ENCODE results near the gene OSBPL2.
A peak's percentile ranks its signal among the peaks of the same experiment; 100 is the strongest.

OSBPL2 gene

DNA sequence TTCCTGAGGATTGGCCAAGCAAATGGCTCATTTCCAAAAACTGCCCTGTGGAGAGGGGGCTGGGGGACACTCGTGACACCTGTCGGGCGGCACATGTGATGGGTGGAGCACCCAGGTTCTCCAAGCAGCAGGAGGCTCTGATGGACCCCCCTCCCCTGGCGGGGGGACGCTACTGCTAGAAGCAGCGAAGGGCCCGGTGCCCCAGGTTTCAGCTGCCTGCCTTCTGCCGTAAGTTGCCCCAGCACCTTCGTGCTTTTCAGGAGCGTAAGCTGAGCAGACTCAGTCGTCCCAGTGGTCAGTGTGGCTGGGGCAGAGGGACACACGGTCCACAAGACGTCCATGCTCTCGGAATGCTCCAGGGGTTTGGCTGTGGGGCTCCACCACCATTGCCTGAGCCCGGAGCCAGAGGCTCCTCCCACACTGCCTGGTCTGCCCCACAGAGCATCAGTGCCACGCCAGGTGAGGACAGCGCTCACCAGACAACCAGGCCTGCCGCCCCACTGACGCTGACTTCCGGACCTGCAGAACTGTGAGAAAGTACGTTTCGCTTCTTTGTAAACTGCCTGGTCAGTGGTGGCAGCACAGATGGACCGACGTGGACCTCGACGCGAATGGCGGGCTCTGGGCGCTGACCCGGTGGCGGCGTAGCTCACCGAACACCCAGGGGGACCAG lies 60.4 kb downstream of the OSBPL2 start:
- no peaks in the 10 kb centered on the region for H3K9me3 ChIP-seq (ENCODE audit: control insufficient read depth, insufficient read depth, low read depth, low read length)
- no peak for TF ChIP-seq ZNF555 (tag by site-specific recombination; conservative IDR thresholded peaks at IDR 0.05)
- TF ChIP-seq, protein P1, sequence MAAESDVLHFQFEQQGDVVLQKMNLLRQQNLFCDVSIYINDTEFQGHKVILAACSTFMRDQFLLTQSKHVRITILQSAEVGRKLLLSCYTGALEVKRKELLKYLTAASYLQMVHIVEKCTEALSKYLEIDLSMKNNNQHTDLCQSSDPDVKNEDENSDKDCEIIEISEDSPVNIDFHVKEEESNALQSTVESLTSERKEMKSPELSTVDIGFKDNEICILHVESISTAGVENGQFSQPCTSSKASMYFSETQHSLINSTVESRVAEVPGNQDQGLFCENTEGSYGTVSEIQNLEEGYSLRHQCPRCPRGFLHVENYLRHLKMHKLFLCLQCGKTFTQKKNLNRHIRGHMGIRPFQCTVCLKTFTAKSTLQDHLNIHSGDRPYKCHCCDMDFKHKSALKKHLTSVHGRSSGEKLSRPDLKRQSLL (tag by site-specific recombination; IDR thresholded peaks at IDR 0.05) = no peak
- TF ChIP-seq SCRT2 (tag by site-specific recombination; IDR thresholded peaks at IDR 0.05) = 0 out of 2 replicates have a peak, but pooled peaks have one; percentile 32
- TF ChIP-seq EGR2 (tag by site-specific recombination; IDR thresholded peaks at IDR 0.05; ENCODE audit: low read depth) = no peak
- no peak for TF ChIP-seq ZNF529 (tag by site-specific recombination; IDR thresholded peaks at IDR 0.05; ENCODE audit: insufficient replicate concordance)
- H3K4me1 ChIP-seq (ENCODE audit: control insufficient read depth, insufficient read depth, low read length) = no peaks in the 10 kb centered on the region
- CTCF ChIA-PET = interaction anchor here (0.6 to 3.0 kb wide), 3 partner anchors 81 to 95 kb away, joined by 3 to 32 read pairs (median 5); no protein-coding TSS in a partner anchor
- H3K4me3 ChIP-seq (ENCODE audit: low read depth, low read length) = no peak overlapping the region
- no peak overlapping the region for H3K27ac ChIP-seq (ENCODE audit: extremely low read depth, low read depth, low read length)
- H3K36me3 ChIP-seq (ENCODE audit: control insufficient read depth in 2 of 2, insufficient read depth in 1 of 2, low read length in 2 of 2) = peaks cover 0 to 55% of the 10 kb centered on the region in 2 experiments; a peak in 1 of 3 replicates
- POLR2A ChIA-PET = interaction anchor here (0.7 kb wide), 1 partner anchor 163 kb away, joined by 6 read pairs; no protein-coding TSS in a partner anchor

DNA sequence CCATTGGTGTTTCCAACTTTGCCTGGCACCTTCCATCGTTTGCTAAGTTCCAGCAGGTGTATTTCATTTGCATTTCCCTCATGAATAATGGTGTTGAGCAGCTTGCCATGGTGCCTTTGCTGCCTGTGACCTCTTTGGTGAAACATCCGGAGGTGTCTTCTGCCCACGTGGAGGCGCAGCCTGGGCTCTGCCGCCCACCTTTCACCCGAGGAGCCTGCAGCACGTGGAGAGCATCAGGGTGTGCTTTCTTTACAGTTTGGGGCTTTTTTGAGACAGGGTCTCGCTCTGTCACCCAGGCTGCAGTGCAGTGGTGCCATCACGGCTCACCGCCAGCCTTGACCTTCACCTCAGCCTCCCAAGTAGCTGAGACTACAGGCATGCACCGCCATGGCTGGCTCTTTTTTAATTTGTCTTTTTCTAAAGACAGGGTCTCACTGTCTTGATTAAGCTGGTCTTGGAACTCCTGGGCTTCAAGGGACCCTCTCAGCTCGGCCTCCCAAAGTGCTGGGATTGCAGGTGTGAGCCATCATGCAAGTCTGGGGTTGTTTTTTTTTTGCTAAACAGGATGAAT lies 61.4 kb downstream of the OSBPL2 start:
- peaks cover 3% of the 10 kb centered on the region for H3K4me1 ChIP-seq (ENCODE audit: control insufficient read depth, insufficient read depth, low read length)
- H3K9me3 ChIP-seq (ENCODE audit: control insufficient read depth, insufficient read depth, low read depth, low read length) = no peaks in the 10 kb centered on the region
- ChIA-PET POLR2A (interaction anchor here (0.7 kb wide), 1 partner anchor 164 kb away, joined by 6 read pairs; no protein-coding TSS in a partner anchor), CTCF (interaction anchor here (0.5 to 3.0 kb wide), 5 partner anchors 69 to 229 kb away, joined by 3 to 32 read pairs (median 3); no protein-coding TSS in a partner anchor)
- H3K27ac ChIP-seq (ENCODE audit: extremely low read depth, low read depth, low read length) = no peak overlapping the region
- TF ChIP-seq ZNF169 (tag by site-specific recombination; IDR thresholded peaks at IDR 0.05) = no peak
- TF ChIP-seq EGR2 (tag by site-specific recombination; IDR thresholded peaks at IDR 0.05; ENCODE audit: low read depth) = peak; percentile 87
- no peak for TF ChIP-seq ZNF404 (tag by site-specific recombination; IDR thresholded peaks at IDR 0.05)
- no peak for TF ChIP-seq ZNF274 (IDR thresholded peaks at IDR 0.05; ENCODE audit: low read length)
- no peak for TF ChIP-seq ZNF274 (tag by site-specific recombination; IDR thresholded peaks at IDR 0.05; ENCODE audit: borderline replicate concordance)
- TF ChIP-seq, protein P2, sequence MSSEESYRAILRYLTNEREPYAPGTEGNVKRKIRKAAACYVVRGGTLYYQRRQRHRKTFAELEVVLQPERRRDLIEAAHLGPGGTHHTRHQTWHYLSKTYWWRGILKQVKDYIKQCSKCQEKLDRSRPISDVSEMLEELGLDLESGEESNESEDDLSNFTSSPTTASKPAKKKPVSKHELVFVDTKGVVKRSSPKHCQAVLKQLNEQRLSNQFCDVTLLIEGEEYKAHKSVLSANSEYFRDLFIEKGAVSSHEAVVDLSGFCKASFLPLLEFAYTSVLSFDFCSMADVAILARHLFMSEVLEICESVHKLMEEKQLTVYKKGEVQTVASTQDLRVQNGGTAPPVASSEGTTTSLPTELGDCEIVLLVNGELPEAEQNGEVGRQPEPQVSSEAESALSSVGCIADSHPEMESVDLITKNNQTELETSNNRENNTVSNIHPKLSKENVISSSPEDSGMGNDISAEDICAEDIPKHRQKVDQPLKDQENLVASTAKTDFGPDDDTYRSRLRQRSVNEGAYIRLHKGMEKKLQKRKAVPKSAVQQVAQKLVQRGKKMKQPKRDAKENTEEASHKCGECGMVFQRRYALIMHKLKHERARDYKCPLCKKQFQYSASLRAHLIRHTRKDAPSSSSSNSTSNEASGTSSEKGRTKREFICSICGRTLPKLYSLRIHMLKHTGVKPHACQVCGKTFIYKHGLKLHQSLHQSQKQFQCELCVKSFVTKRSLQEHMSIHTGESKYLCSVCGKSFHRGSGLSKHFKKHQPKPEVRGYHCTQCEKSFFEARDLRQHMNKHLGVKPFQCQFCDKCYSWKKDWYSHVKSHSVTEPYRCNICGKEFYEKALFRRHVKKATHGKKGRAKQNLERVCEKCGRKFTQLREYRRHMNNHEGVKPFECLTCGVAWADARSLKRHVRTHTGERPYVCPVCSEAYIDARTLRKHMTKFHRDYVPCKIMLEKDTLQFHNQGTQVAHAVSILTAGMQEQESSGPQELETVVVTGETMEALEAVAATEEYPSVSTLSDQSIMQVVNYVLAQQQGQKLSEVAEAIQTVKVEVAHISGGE (tag by site-specific recombination; conservative IDR thresholded peaks at IDR 0.05; ENCODE audit: low read depth) = no peak
- no peak for TF ChIP-seq SCRT1 (tag by site-specific recombination; IDR thresholded peaks at IDR 0.05; ENCODE audit: borderline replicate concordance)
- TF ChIP-seq ZNF513 (tag by site-specific recombination; IDR thresholded peaks at IDR 0.05) = no peak
- peak; percentile 82 for TF ChIP-seq ZFHX2 (tag by site-specific recombination; conservative IDR thresholded peaks at IDR 0.05)
- no peak for TF ChIP-seq MEIS1 (CRISPR knock-in tag; IDR thresholded peaks at IDR 0.05; ENCODE audit: borderline replicate concordance)
- peaks cover 0 to 55% of the 10 kb centered on the region in 2 experiments; a peak in 1 of 3 replicates for H3K36me3 ChIP-seq (ENCODE audit: control insufficient read depth in 2 of 2, insufficient read depth in 1 of 2, low read length in 2 of 2)
- H3K4me3 ChIP-seq (ENCODE audit: low read depth, low read length) = no peak overlapping the region

Measured in HEK293 (cell line).